ENCODE data around the gene TSPEAR.

The TSPEAR gene

DNA sequence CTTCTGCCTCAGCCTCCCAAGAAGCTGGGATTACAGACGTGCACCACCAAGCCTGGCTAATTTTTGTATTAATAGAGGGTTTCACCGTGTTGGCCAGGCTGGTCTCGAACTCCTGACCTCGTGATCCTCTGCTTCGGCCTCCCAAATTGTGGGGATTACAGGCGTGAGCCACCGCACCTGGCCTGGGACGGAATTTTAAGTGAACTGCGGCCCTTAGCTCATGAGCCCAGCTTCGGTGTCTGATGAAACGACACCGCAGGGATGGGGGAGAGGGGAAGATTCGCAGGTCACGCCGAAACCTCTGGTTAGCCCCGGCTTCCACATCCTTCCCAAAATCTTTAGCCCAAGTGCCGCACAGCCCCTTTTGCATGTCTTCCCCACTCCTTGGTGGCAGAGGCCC, 217.0 kb downstream of the TSPEAR start:
- H3K4me3 ChIP-seq (ENCODE audit: low read length) = no peak overlapping the region
- no peaks in the 10 kb centered on the region for H3F3A ChIP-seq (ENCODE audit: control insufficient read depth, insufficient read depth)
- H4K20me1 ChIP-seq (ENCODE audit: control insufficient read depth, insufficient read depth, low read depth, low read length) = peaks cover 4% of the 10 kb centered on the region; the same call in 1 of the 2 replicates
- no peak overlapping the region for H3K27ac ChIP-seq (ENCODE audit: low read depth, low read length)
- no peaks in the 10 kb centered on the region for H3K9me2 ChIP-seq (replicated peaks; ENCODE audit: control insufficient read depth, low read length)
- no peaks in the 10 kb centered on the region for H3K79me2 ChIP-seq (ENCODE audit: control insufficient read depth, low read length)
- TF ChIP-seq EZH2phosphoT487 (IDR thresholded peaks at IDR 0.05; ENCODE audit: borderline replicate concordance, low read length) = no peak
- TF ChIP-seq, protein P1, sequence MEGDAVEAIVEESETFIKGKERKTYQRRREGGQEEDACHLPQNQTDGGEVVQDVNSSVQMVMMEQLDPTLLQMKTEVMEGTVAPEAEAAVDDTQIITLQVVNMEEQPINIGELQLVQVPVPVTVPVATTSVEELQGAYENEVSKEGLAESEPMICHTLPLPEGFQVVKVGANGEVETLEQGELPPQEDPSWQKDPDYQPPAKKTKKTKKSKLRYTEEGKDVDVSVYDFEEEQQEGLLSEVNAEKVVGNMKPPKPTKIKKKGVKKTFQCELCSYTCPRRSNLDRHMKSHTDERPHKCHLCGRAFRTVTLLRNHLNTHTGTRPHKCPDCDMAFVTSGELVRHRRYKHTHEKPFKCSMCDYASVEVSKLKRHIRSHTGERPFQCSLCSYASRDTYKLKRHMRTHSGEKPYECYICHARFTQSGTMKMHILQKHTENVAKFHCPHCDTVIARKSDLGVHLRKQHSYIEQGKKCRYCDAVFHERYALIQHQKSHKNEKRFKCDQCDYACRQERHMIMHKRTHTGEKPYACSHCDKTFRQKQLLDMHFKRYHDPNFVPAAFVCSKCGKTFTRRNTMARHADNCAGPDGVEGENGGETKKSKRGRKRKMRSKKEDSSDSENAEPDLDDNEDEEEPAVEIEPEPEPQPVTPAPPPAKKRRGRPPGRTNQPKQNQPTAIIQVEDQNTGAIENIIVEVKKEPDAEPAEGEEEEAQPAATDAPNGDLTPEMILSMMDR (IDR thresholded peaks at IDR 0.05; ENCODE audit: low read depth, low read length, poor library complexity, severe bottlenecking) = no peak
- H3K27me3 ChIP-seq (ENCODE audit: control insufficient read depth, low read length) = no peaks in the 10 kb centered on the region
- peaks cover 8% of the 10 kb centered on the region for H3K9me3 ChIP-seq (ENCODE audit: control insufficient read depth, insufficient read depth, low read length)
- no peak overlapping the region for H3K4me2 ChIP-seq (ENCODE audit: low read length)
- H3K4me1 ChIP-seq (ENCODE audit: control insufficient read depth, low read length) = no peaks in the 10 kb centered on the region
- no peaks in the 10 kb centered on the region for H3K36me3 ChIP-seq (ENCODE audit: control insufficient read depth, low read length)

DNA sequence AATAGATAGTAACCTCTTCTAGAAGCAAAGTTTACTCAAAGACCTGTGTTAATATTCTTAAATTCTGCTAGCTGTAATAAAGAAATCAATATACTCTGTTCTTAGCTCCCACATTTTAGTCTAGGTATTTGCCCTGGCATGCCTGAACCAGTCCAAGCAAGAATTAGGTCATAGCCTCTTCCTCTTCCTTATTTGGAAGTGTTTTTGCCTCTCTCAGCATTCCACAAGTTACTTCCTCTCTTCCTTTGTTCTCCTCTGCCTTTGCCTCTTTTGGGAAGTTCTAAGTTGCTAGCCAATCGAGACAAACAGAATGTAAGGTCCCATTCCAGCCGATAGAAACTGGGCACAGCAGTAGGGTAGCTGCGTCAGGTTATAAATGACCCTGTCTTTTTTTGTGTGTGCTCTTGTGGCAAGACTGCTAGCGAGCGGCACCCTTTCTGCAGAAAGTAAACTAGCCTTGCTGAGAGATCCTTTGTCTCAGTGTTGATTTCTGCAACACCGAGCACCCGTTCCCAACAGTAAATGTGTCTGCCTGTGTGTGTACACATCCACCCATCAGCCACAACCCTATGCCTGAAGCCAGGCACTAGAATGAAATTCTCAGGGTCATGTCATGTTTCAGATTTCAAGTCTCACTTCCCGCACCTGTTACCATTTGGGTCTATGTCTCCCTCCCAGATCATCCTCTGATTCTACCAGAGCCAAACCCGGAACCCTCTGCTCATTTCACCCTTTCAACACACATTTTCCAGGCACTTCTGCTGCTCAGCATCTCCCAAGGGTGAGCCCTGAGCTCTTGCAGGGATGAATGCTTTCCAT, 218.6 kb downstream of the TSPEAR start:
- no peaks in the 10 kb centered on the region for H3K9me2 ChIP-seq (replicated peaks; ENCODE audit: control insufficient read depth, low read length)

DNA sequence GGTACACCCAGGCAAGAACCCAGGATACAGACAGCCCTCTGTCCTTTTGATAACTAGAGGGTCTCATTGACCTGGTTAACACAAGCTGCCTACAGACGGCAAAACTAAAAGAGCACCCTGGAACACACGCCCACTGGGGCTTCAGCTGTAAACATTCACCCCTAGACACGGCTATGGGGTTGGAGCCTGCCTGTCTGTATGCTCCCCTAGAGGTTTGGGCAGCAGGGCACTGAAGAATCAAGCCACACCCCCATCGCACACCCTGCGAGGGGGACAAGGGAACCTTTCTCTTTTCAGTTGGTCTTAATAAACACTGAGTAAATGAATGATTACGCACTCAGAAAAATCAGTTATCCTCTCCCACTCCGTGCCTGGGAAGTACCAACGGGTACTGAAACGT, 220.6 kb downstream of the TSPEAR start:
- no peak overlapping the region for H3K27ac ChIP-seq (ENCODE audit: low read depth, low read length)
- H3K9me2 ChIP-seq (replicated peaks; ENCODE audit: control insufficient read depth, low read length) = no peaks in the 10 kb centered on the region
- no peaks in the 10 kb centered on the region for H3K27me3 ChIP-seq (ENCODE audit: control insufficient read depth, low read length)
- no peak overlapping the region for H3K4me2 ChIP-seq (ENCODE audit: low read length)
- H3K4me3 ChIP-seq (ENCODE audit: low read length) = no peak overlapping the region
- peaks cover 22% of the 10 kb centered on the region for H3K9me3 ChIP-seq (ENCODE audit: control insufficient read depth, insufficient read depth, low read length)
- H3F3A ChIP-seq (ENCODE audit: control insufficient read depth, insufficient read depth) = no peaks in the 10 kb centered on the region
- no peaks in the 10 kb centered on the region for H3K79me2 ChIP-seq (ENCODE audit: control insufficient read depth, low read length)
- no peak for TF ChIP-seq EZH2phosphoT487 (IDR thresholded peaks at IDR 0.05; ENCODE audit: borderline replicate concordance, low read length)
- TF ChIP-seq, protein P1 (IDR thresholded peaks at IDR 0.05; ENCODE audit: low read depth, low read length, poor library complexity, severe bottlenecking) = no peak
- H4K20me1 ChIP-seq (ENCODE audit: control insufficient read depth, insufficient read depth, low read depth, low read length) = no peaks in the 10 kb centered on the region
- H3K4me1 ChIP-seq (ENCODE audit: control insufficient read depth, low read length) = no peaks in the 10 kb centered on the region
- no peaks in the 10 kb centered on the region for H3K36me3 ChIP-seq (ENCODE audit: control insufficient read depth, low read length)

More for the DNA sequence above, 218.6 kb downstream of the TSPEAR start:
- Histone ChIP-seq H3K4me3 (ENCODE audit: low read length) (no peak overlapping the region), H3K27ac (ENCODE audit: low read depth, low read length) (no peak overlapping the region), H4K20me1 (ENCODE audit: control insufficient read depth, insufficient read depth, low read depth, low read length) (peaks cover 4% of the 10 kb centered on the region; the same call in 1 of the 2 replicates), H3K9me3 (ENCODE audit: control insufficient read depth, insufficient read depth, low read length) (peaks cover 22% of the 10 kb centered on the region), H3F3A (ENCODE audit: control insufficient read depth, insufficient read depth) (no peaks in the 10 kb centered on the region), H3K36me3 (ENCODE audit: control insufficient read depth, low read length) (no peaks in the 10 kb centered on the region), H3K4me2 (ENCODE audit: low read length) (no peak overlapping the region), H3K79me2 (ENCODE audit: control insufficient read depth, low read length) (no peaks in the 10 kb centered on the region), H3K27me3 (ENCODE audit: control insufficient read depth, low read length) (no peaks in the 10 kb centered on the region), H3K4me1 (ENCODE audit: control insufficient read depth, low read length) (no peaks in the 10 kb centered on the region)
- TF ChIP-seq EZH2phosphoT487 (IDR thresholded peaks at IDR 0.05; ENCODE audit: borderline replicate concordance, low read length) = no peak
- TF ChIP-seq, protein P1 (IDR thresholded peaks at IDR 0.05; ENCODE audit: low read depth, low read length, poor library complexity, severe bottlenecking) = no peak

Data from DOHH2 (cell line).